Glomerular endothelial cell (primary cell): ENCODE data around the gene SYCE1L. TPM values are rescaled to one million over a fixed set of nuclear protein-coding genes. Genes with fewer than 3 reads are reported as not detected.

ENCODE experiments used
- DNase-seq: peaks from one replicate; pipeline ENCODE4 v3.0.0-alpha.2; 2011; ENCODE audit warnings: low read depth, low spot score; ENCODE audit errors: extremely low read depth
- total RNA-seq: library from RNA; depleted of rRNA; stranded (reverse); fragments of >200 nt; gene quantifications from 2 replicates; pipeline ENCODE4 v1.2.3, GENCODE V29; 2015

Gene SYCE1L
- total RNA-seq, 1 donor from 2014 or later, result 11.6 TPM

- DNase-seq, result no peak
Measured at GRCh38 chr16:77195411-77195810, 3.8 kb upstream of the SYCE1L start.

DNA sequence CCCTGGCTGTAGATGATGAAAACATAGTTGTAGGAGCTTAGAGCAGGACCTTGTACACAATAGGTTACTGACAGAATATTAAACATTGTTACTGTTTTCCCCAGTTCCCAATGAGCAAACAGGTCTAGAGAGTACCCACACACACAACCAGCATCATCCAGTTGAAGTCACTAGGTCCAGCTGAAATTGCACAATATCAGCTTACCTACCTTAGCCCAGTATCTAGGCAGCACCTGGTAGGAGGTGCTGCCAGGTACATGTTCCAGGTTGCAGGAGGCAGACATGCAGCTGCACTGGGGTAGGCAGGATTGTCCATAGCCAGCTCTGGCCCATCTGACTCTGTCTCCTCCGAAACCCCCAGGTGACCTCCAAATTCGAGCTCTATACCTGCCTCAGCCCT is 1.5 kb upstream of the SYCE1L start:
- no peak for DNase-seq

DNA sequence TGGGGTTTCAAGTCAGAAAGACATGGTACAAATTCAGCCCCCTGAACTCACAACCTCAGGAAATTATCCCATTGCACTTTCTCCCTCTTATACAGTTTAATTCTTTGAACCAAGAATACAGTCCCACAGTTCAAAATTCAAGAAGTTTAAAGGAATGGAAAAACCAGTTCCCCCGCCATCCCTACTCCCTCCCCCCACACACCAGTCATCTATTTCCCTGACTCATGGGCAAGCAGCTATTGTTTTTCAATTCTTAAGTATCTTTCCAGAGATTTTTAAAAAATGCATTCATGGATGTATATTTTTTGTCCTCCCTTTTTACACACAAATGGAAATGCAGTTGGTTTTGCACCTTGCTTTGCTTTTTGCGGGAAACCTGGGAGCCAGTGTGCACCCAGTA is 7.3 kb downstream of the SYCE1L start:
- DNase-seq, result no peak

- DNase-seq, result no peak
Measured at GRCh38 chr16:77207030-77207429, 7.8 kb downstream of the SYCE1L start.

GRCh38 chr16:77208382-77208781 is 9.2 kb downstream of the SYCE1L start:
- DNase-seq, result no peak

DNA sequence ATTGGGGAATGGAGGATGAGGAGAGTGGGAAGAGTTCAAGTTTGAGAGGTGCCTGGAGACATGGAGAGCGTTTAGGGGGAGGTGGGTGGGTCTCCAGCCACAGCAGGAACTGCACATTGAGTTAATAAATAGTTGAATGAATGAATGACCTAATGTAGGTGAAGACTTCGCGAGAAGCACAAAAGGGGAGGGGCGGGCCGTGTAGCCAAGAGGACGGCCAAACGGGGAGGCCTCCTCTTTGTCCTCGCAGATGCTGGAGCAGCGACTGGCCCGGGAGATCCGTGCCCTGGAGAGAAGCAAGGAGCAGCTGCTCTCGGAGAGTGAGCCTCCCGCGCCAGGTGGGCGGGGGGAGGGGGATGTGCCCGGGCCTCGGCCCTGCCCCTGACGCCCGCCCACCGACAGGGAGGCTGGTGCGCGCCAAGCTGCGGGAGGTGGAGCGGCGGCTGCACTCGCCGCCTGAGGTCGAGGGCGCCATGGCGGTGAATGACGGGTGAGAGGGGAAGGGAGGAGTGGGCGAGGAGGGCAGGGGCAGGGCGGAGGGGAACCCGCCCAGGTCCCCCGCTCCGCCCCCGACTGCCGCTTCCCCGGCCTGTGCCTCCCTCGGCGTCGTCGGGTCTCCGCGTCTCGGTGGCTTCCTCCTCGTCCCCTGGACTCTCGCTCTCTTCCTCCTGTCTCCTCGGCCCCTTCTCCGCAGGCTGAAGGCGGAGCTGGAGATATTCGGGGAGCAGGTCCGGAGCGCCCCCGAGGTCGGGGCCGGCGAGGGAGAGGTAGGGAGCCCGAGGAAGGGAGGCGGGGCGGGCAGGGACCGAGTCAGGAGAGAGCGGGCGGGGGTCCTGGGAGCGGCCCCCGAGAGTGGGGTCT is 12.9 kb downstream of the SYCE1L start:
- DNase-seq, result no peak

DNA sequence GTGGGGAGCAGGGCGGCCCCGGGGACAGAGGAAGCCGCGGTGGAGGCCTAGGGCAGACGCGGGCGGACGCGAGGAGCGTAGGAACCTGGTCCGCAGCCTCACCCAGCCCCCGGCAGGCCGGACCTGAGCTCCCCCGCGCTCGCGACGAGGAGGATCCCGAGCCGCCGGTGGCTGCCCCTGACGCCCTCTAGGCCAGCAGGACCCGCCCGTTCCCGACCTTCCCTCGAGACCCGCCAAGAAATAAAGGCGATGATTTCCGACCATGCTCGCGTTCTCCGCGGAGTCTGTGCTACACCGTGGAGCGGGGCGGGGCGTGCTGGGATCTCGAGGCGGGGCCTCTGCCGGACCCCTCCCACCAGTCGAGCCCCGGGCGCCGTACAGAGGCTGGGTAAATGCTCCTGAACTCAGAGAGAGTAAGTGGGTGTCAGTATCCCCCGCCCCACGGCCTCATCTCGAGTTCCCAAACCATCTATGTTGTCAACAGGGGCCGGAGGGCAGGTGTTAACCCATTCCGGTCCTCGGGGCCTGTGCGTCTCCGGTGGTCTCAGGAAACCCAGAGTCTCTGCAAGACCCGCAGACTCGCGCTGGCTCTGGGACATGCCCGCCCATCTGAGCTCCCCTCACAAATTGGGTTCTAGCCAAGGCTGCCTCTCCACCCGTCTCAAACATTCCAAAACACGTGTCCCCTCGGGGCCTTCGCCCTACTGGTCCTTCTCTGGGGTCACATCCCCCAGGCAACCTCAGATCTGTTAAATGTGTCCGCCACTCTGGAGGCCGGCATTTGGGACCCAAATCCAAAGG is 13.7 kb downstream of the SYCE1L start:
- no peak for DNase-seq

GRCh38 chr16:77213542-77214106 is 14.4 kb downstream of the SYCE1L start:
- DNase-seq, result peak; percentile 82

- DNase-seq, result no peak
Measured at GRCh38 chr16:77214411-77215138, 15.4 kb downstream of the SYCE1L start.

GRCh38 chr16:77219437-77219836 is 20.2 kb downstream of the SYCE1L start:
- DNase-seq, result no peak

GRCh38 chr16:77220427-77220826 is 21.2 kb downstream of the SYCE1L start:
- no peak for DNase-seq

DNA sequence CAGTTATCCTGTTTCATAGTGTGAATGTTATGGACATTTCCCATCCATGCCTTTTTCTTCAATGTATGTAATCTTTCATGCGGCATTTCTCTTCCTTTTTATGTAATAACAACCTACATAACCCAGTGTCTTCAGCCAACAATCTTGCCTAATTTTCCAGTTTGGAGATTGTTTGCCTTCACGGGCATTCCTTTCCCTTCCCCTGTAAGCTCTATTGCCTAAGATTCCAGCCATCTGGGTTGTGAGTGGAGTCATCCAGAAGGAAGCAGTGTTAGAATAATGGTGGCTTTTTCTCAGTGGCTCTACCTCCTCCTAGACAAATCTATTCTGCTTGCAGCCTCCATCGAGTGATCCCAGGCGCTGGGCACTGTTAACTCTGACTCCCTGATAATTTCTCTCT is 22.3 kb downstream of the SYCE1L start:
- DNase-seq, result no peak

DNA sequence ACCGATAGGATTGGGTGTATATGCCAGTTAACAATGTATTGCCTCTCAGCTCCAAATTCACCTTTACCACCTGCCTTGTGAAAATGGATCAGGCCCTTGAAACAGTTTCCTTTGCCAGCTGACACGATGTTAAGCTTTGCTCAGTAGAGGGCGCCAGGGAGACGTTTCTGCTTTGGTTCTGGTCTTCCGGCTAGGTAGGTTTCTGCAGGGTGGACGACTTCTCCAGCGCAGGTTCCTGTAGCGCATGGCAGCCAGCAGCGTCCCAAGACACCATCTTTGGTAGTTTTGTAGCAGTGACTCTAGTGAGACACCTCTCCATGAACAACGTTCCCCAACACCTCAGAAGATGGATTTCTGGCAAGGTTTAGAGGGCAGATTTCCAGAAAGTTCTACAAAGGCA is 24.0 kb downstream of the SYCE1L start:
- no peak for DNase-seq

DNA sequence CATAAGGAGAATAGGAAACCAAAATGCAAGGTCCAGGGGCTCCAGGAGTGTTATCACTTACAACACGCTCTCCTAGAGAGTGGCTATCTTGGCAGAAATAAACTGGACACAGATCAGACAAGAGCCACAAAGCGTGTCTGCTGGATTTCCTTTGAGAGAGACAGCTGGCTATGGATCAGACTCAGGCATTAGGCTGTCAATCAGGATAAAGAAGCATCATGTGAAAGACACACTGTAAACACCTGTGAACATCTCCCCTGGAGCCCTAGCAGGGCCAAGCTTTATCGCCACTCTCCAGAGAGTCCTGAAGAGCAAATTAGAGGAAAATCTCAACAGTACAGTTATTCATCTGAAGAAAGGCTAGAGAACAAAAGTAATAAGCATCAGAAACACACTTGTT is 26.0 kb downstream of the SYCE1L start:
- DNase-seq, result no peak

DNA sequence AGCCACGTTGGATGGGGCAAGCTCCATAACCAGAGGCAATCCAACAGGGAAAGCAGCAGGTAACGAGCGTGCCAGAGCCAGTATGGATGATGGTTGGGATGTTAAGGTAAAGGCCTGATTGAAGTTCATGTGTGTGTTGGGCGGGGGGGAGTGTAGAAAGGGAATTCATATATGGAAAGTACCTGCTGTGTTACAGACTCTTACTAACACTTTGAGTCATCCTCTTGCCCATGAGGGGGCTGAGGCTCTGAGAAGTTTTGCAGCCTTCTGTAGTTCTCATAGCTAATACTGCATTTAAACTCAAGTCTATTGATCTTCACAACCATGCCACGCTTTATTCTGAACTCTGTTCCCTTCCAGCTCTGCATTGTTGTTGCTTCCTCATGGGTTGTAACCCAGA is 28.5 kb downstream of the SYCE1L start:
- no peak for DNase-seq

GRCh38 chr16:77231047-77231446 is 31.8 kb downstream of the SYCE1L start:
- DNase-seq, result no peak

GRCh38 chr16:77233799-77234519 is 34.8 kb downstream of the SYCE1L start:
- DNase-seq, result no peak

- DNase-seq, result no peak
Measured at GRCh38 chr16:77234611-77235010, 35.4 kb downstream of the SYCE1L start.

DNA sequence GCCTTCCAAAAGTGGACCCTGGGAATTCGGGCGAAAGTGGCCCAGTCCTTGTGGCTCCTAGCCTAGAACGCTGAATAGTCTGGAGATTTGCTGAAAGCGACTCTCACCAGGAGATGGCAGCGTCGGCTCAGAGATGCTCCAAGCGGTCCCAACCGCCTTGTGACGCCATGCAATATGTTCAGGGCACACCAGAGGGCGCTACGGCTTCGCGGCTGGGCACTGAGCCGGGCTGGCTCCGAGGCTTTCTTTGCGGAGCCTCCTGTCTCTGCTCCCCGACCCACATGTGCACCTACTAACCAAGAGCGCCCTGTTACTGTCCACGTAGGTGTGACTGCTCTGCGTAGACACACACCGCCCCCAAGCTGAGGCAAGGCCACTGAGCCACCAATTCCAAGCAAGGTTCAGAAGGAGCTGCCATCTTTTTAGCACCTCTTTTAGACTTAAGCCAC is 36.9 kb downstream of the SYCE1L start:
- DNase-seq, result peak; percentile 71

DNA sequence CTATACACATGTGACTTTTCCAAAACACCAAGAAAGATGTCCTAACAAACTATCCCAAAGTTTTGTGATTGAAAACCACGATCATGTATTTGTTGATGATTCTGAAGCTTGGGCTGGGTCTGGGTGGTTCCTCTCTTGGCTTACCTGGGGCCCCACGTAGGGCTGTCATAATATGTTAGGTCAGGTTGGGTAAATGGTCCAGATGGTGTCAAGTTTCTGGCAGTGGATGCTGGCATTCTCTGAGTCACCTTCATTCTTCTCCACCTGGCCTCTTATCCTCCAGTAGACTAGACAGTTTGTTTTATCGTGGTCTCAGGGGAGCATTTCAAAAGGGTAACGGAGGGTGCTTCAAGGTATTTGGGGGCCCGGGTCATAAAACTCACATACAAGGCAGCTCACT is 39.4 kb downstream of the SYCE1L start:
- no peak for DNase-seq
